SU-DHL-6 (cell line): Measurements from ENCODE around the gene EGFL6.
"Not testable (repeated sequence)": the region's sequence is repeated elsewhere in the genome, so short reads cannot be mapped to it uniquely, and the experiment has no call there.

Experiments
- H2AFZ ChIP-seq: fragments of 200-600 bp; sonication (generic); 2 replicates; pipeline ENCODE4 v1.6.1; 2014; ENCODE audit warnings: low read depth, mild to moderate bottlenecking, moderate library complexity, mixed read lengths, antibody characterized with exemption, low read length; ENCODE audit not compliant: severe bottlenecking
- H3F3A ChIP-seq: fragments of 200-600 bp; shearing (Covaris generic); 2 replicates; pipeline ENCODE4 v1.6.0; 2016; ENCODE audit warnings: antibody characterized with exemption, mild to moderate bottlenecking; ENCODE audit not compliant: insufficient read depth
- H3K27ac ChIP-seq: fragments of 200-600 bp; sonication (generic); 2 replicates; pipeline ENCODE4 v1.5.1; 2016; ENCODE audit warnings: low read depth, mild to moderate bottlenecking, low read length, moderate library complexity, mixed read lengths
- H3K27me3 ChIP-seq: fragments of 200-600 bp; sonication (generic), shearing (Covaris generic); 2 replicates; pipeline ENCODE4 v1.6.0; 2014; ENCODE audit warnings: mild to moderate bottlenecking, low read length
- H3K36me3 ChIP-seq: fragments of 200-600 bp; sonication (generic); 2 replicates; pipeline ENCODE4 v1.6.1; 2014; ENCODE audit warnings: mild to moderate bottlenecking, low read length, mixed read lengths
- H3K4me2 ChIP-seq: fragments of 300-600, 200-600 bp; shearing (Covaris generic), sonication (generic); 2 replicates; pipeline ENCODE4 v1.6.0; 2014; ENCODE audit warnings: low read length, low read depth, mild to moderate bottlenecking; ENCODE audit not compliant: poor library complexity, severe bottlenecking
- H3K4me3 ChIP-seq: fragments of 200-600 bp; sonication (generic); 2 replicates; pipeline ENCODE4 v1.5.1; 2014; ENCODE audit warnings: antibody characterized with exemption, low read length, mild to moderate bottlenecking, mixed read lengths; ENCODE audit not compliant: insufficient read depth, poor library complexity, severe bottlenecking
- H3K79me2 ChIP-seq: fragments of 200-600 bp; sonication (generic); 2 replicates; pipeline ENCODE4 v1.6.1; 2014; ENCODE audit warnings: mild to moderate bottlenecking, low read length, moderate library complexity; ENCODE audit not compliant: insufficient read depth
- H3K9ac ChIP-seq: fragments of 200-600 bp; sonication (generic); 2 replicates; pipeline ENCODE4 v1.7.0; 2014; ENCODE audit warnings: mild to moderate bottlenecking, low read length
- H3K9me2 ChIP-seq: fragments of 200-600 bp; sonication (generic); replicated peaks from 2 replicates; pipeline ENCODE4 v1.6.1; 2014; ENCODE audit warnings: low read length; ENCODE audit not compliant: insufficient read depth
- H3K9me3 ChIP-seq: fragments of 200-600 bp; sonication (generic); 2 replicates; pipeline ENCODE4 v1.6.1; 2014; ENCODE audit warnings: low read length, mixed read lengths; ENCODE audit not compliant: insufficient read depth
- H4K20me1 ChIP-seq: fragments of 200-600 bp; sonication (generic); 2 replicates; pipeline ENCODE4 v1.6.1; 2014; ENCODE audit warnings: low read depth, mild to moderate bottlenecking, antibody characterized with exemption, low read length, moderate library complexity, mixed read lengths
- EZH2phosphoT487 ChIP-seq: fragments of 200-600 bp; sonication (generic), shearing (Covaris generic); conservative IDR thresholded peaks from 2 replicates; pipeline ENCODE4 v1.6.1; 2018; ENCODE audit warnings: mild to moderate bottlenecking, antibody characterized with exemption, low read length, moderate library complexity, mixed read lengths
- TF ChIP-seq, protein P1 (sequence below): fragments of 200-600 bp; sonication (generic); IDR thresholded peaks from one replicate; pipeline ENCODE4 v1.5.1; 2017; ENCODE audit warnings: antibody characterized with exemption, mild to moderate bottlenecking, low read length, moderate library complexity; ENCODE audit not compliant: insufficient read depth, poor library complexity, severe bottlenecking

Gene EGFL6

DNA sequence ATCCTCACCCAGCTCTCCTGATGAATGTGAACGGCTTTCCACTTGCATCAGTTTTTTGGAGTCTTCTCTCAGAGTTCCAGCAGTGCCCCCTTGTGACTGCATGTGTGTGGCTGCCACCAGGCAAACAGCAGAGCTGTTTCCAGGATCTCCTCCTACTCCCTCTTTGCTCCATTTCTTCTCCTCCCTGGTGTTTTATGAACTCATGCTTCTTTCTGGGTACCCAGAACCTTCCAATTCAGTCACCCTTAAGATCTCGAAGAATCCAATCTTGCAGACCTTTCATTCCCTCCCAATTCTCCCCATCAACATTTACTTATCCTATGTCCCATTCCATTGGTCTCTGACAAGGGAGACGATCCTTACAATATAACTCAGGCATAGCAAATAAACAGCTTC is 76.8 kb downstream of the EGFL6 start:
- Histone ChIP-seq H2AFZ (no peak overlapping the region), H3K79me2 (no peaks in the 10 kb centered on the region), H3K4me2 (no peak overlapping the region), H3K9me2 (no peaks in the 10 kb centered on the region), H4K20me1 (no peaks in the 10 kb centered on the region), H3F3A (no peaks in the 10 kb centered on the region), H3K4me3 (no peak overlapping the region), H3K27me3 (no peaks in the 10 kb centered on the region), H3K36me3 (no peaks in the 10 kb centered on the region), H3K9ac (no peak overlapping the region), H3K27ac (no peak overlapping the region), H3K9me3 (no peaks in the 10 kb centered on the region)
- TF ChIP-seq, protein P1, sequence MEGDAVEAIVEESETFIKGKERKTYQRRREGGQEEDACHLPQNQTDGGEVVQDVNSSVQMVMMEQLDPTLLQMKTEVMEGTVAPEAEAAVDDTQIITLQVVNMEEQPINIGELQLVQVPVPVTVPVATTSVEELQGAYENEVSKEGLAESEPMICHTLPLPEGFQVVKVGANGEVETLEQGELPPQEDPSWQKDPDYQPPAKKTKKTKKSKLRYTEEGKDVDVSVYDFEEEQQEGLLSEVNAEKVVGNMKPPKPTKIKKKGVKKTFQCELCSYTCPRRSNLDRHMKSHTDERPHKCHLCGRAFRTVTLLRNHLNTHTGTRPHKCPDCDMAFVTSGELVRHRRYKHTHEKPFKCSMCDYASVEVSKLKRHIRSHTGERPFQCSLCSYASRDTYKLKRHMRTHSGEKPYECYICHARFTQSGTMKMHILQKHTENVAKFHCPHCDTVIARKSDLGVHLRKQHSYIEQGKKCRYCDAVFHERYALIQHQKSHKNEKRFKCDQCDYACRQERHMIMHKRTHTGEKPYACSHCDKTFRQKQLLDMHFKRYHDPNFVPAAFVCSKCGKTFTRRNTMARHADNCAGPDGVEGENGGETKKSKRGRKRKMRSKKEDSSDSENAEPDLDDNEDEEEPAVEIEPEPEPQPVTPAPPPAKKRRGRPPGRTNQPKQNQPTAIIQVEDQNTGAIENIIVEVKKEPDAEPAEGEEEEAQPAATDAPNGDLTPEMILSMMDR = peak; percentile 27
- TF ChIP-seq EZH2phosphoT487 = no peak

DNA sequence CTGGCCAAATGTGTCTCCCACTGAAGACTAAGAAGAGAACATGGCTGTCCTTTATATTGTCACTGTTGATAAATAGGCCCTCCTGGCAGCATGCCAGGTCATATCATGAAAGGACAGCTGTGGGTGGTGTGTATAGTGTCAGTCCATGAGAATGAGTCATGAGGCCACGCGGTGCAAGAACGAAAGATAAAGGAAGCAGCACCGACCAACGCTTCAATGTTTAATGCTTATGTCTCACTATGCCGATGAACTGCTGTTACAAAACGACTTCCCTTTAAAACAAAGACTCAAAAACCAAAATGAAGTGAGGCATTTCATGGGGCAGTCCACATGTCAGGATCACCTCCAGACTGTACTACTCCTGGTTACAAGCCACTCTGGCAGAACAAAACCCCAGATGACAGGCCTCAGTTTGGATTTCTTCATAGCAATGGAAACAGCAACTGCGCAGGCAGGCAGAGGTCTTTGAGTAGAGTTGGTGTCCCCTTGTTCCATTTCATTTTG is 78.4 kb downstream of the EGFL6 start:
- Histone ChIP-seq H3K27ac (no peak overlapping the region), H3K4me2 (no peak overlapping the region), H3K36me3 (no peaks in the 10 kb centered on the region), H2AFZ (no peak overlapping the region), H3K9me3 (no peaks in the 10 kb centered on the region), H3K27me3 (no peaks in the 10 kb centered on the region), H3K9ac (no peak overlapping the region), H3K79me2 (no peaks in the 10 kb centered on the region), H3K4me3 (no peak overlapping the region), H4K20me1 (no peaks in the 10 kb centered on the region), H3K9me2 (no peaks in the 10 kb centered on the region), H3F3A (no peaks in the 10 kb centered on the region)
- TF ChIP-seq, protein P1 = no peak
- TF ChIP-seq EZH2phosphoT487 = no peak

DNA sequence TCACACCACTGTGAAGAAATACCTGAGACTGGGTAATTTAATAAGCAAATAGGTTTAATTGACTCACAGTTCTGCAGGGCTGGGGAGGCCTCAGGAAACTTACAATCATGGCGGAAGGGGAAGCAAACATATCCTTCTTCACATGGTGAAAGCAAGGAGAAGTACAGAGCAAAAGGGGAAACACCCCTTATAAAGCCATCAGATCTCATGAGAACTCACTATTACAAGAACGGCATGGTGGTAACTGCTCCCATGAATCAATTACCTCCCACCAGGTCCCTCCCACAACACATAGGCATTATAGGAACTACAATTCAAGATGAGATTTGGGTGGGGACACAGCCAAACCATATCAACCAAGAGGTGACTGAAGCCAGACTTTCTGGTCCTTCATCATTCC is 78.9 kb downstream of the EGFL6 start:
- not testable (repeated sequence) for H3K36me3 ChIP-seq, H4K20me1 ChIP-seq, H3K4me2 ChIP-seq, H3K27ac ChIP-seq, H3F3A ChIP-seq, H3K9me3 ChIP-seq, H3K27me3 ChIP-seq, H2AFZ ChIP-seq, H3K9ac ChIP-seq, H3K79me2 ChIP-seq, H3K9me2 ChIP-seq, H3K4me3 ChIP-seq

DNA sequence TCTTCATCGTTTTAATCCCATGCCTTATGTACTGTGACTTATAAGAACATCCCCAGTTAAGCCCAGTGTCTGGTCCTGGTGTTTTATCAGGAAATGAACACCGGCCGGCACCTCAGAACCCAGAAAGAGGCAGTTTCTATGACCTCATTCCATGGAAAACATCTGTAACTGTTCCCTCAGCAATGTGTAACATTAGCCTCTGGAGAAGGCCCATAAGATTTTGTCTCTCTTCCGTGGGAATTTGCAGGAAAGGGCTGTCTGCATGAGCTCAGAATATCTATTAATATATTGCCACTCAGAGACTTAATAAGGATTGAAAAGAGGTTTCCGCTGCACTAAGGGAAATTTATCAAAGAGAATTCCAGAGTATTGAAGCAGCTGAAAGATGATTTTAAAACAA is 80.4 kb downstream of the EGFL6 start:
- no peak overlapping the region for H3K4me2 ChIP-seq
- H3F3A ChIP-seq = no peaks in the 10 kb centered on the region
- TF ChIP-seq, protein P1 = no peak
- no peak for TF ChIP-seq EZH2phosphoT487
- no peaks in the 10 kb centered on the region for H3K36me3 ChIP-seq
- H3K27me3 ChIP-seq = no peaks in the 10 kb centered on the region
- no peaks in the 10 kb centered on the region for H3K9me3 ChIP-seq
- H4K20me1 ChIP-seq = no peaks in the 10 kb centered on the region
- no peaks in the 10 kb centered on the region for H3K9me2 ChIP-seq
- H3K79me2 ChIP-seq = peaks cover 13% of the 10 kb centered on the region; the same call in 1 of the 2 replicates
- H3K4me3 ChIP-seq = no peak overlapping the region
- no peak overlapping the region for H3K27ac ChIP-seq
- H3K9ac ChIP-seq = no peak overlapping the region
- H2AFZ ChIP-seq = no peak overlapping the region
